Dermis blood vessel endothelial cell (primary cell): ENCODE data around the gene ABL1. TPM values are rescaled to one million over a fixed set of nuclear protein-coding genes. Genes with fewer than 3 reads are reported as not detected.
A peak's percentile ranks its signal among the peaks of the same experiment; 100 is the strongest.

ENCODE experiments used
- DNase-seq: peaks from one replicate; pipeline ENCODE4 v3.0.0; 2010
- total RNA-seq: library from RNA; depleted of rRNA; stranded (reverse); fragments of >200 nt; gene quantifications from 2 replicates; pipeline ENCODE4 v1.2.3, GENCODE V29; 2014

Gene ABL1
- total RNA-seq, 1 donor from 2014 or later = 42.5 TPM

GRCh38 chr9:130920762-130921299, 85.8 kb downstream of the ABL1 start:
- DNase-seq = no peak

GRCh38 chr9:130921300-130921988, 86.4 kb downstream of the ABL1 start:
- DNase-seq = no peak

GRCh38 chr9:130921989-130922892, 87.2 kb downstream of the ABL1 start:
- DNase-seq = no peak

- no peak for DNase-seq
These were observed 88.0 kb downstream of the ABL1 start for GRCh38 chr9:130922893-130923610.

- no peak for DNase-seq
These were observed 88.8 kb downstream of the ABL1 start for GRCh38 chr9:130923611-130924447.

GRCh38 chr9:130924448-130924788, 89.4 kb downstream of the ABL1 start:
- DNase-seq = no peak

GRCh38 chr9:130925050-130925678, 90.1 kb downstream of the ABL1 start:
- no peak for DNase-seq

- DNase-seq = no peak
These were observed 92.3 kb downstream of the ABL1 start for GRCh38 chr9:130927338-130927737.

- peak; percentile 24 for DNase-seq
These were observed 93.2 kb downstream of the ABL1 start for GRCh38 chr9:130927995-130928900.

GRCh38 chr9:130929571-130930038, 94.6 kb downstream of the ABL1 start:
- no peak for DNase-seq

GRCh38 chr9:130930132-130930803, 95.2 kb downstream of the ABL1 start:
- no peak for DNase-seq

- no peak for DNase-seq
These were observed 95.8 kb downstream of the ABL1 start for GRCh38 chr9:130930804-130931349.

GRCh38 chr9:130931508-130932254, 96.6 kb downstream of the ABL1 start:
- no peak for DNase-seq

GRCh38 chr9:130932255-130933079, 97.4 kb downstream of the ABL1 start:
- no peak for DNase-seq

GRCh38 chr9:130933114-130934046, 98.3 kb downstream of the ABL1 start:
- no peak for DNase-seq

- DNase-seq = no peak
These were observed 99.2 kb downstream of the ABL1 start for GRCh38 chr9:130934246-130934645.
